ENCODE measurements around the gene OBSCN. TPM values are rescaled to one million over a fixed set of nuclear protein-coding genes. Genes with fewer than 3 reads are reported as not detected.

The OBSCN gene
- total RNA-seq, 1 experiment from 2014 or later, result 33.3 TPM

DNA sequence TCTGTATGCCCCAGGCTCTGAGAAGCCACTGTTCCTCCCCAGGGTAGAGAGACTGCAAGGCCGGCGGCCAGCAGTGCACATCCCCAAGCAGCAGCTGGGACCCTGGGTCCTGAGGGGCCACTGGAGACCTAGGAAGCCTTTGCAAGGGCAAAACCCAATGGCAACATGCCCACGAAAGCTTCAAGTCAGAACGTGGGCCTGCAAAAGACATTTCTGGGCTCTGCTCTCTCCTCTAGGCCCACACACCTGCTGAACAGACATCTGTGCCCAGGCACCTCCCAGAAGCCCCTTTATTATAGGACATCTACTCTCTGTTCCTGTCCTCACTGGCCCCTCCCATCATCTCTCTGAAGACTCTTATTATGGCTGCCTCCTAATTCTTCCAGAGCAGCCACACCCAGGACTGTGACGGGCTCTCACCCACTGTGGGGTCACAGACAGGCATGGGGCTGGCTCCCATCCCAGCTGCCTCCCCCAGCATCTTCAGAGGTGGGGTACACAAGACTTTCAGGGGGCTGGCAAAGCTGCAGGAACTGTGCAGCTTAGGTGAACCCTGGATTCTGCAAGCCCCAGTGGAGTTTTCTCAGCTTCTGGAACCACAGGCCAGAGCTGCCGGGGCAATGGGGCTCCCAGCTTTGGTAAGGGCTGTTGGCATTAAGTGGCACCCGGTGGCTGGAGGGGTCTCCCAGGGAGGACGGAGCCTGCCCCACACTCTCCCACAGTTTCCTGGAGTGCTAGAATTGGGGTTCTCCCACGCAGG, 186.1 kb downstream of the OBSCN start:
- Histone ChIP-seq H2AFZ (ENCODE audit: low read length) (no peak overlapping the region), H3K14ac (ENCODE audit: insufficient read depth, low read length) (no peak overlapping the region; the same call in 1 of the 2 replicates), H4K91ac (ENCODE audit: insufficient read length, low read depth, low read length) (no peak overlapping the region), H3K79me2 (ENCODE audit: insufficient read depth, low read length) (no peaks in the 10 kb centered on the region), H3K56ac (ENCODE audit: insufficient read length, low read depth, low read length) (no peak overlapping the region), H3K4me1 (ENCODE audit: insufficient read depth, low read length) (no peaks in the 10 kb centered on the region), H2AK5ac (ENCODE audit: insufficient read length, low read length) (no peak overlapping the region), H3K27me3 (ENCODE audit: insufficient read depth, low read length) (no peaks in the 10 kb centered on the region), H3K9ac (ENCODE audit: extremely low read depth, insufficient read length, low read length) (no peak overlapping the region), H3T11ph (ENCODE audit: low read length) (no peak overlapping the region), H4K20me1 (ENCODE audit: control insufficient read depth, insufficient read depth, insufficient read length) (no peaks in the 10 kb centered on the region), H3K9me3 (ENCODE audit: control insufficient read depth, low read depth, low read length) (no peaks in the 10 kb centered on the region), H3K4ac (ENCODE audit: low read depth, low read length) (no peak overlapping the region), H2BK120ac (ENCODE audit: low read depth, low read length, poor library complexity, severe bottlenecking) (no peak overlapping the region), H3K4me2 (ENCODE audit: insufficient read depth, insufficient read length, low read length) (no peak overlapping the region), H3K79me1 (ENCODE audit: insufficient read depth, low read depth, low read length, poor library complexity, severe bottlenecking) (no peaks in the 10 kb centered on the region), H3K18ac (ENCODE audit: insufficient read length, low read depth, low read length) (no peak overlapping the region), H2BK15ac (ENCODE audit: low read depth, low read length) (no peak overlapping the region), H3K27ac (ENCODE audit: insufficient read length, low read depth, low read length) (no peak overlapping the region), H3K23me2 (ENCODE audit: insufficient read length, low read depth, low read length, poor library complexity, severe bottlenecking) (no peaks in the 10 kb centered on the region), H4K5ac (ENCODE audit: insufficient read length, low read depth, low read length) (no peak overlapping the region), H2BK20ac (ENCODE audit: low read depth, low read length, poor library complexity, severe bottlenecking) (no peak overlapping the region), H2BK12ac (ENCODE audit: insufficient read length, low read depth, low read length) (no peak overlapping the region), H3K23ac (ENCODE audit: insufficient read length, low read depth, low read length) (no peak overlapping the region), H4K8ac (replicated peaks; ENCODE audit: insufficient read length, low read depth, low read length) (no peak overlapping the region), H2BK5ac (ENCODE audit: insufficient read length, low read length) (no peak overlapping the region)
- Mint-ChIP-seq H3K9me3 (no peaks in the 10 kb centered on the region), H3K27me3 (ENCODE audit: low read depth) (peaks cover 3% of the 10 kb centered on the region), H3K27ac (0 out of 7 replicates have a peak overlapping the region, but pooled peaks of 1 of the 3 experiments have one; percentile 45), H3K4me1 (no peaks in the 10 kb centered on the region), H3K36me3 (ENCODE audit: insufficient read depth in 1 of 3, low read depth in 3 of 3) (peaks cover 16 to 50% (median 40%) of the 10 kb centered on the region in 3 experiments), H3K4me3 (no peak overlapping the region)
- WGBS (ENCODE audit: extremely low coverage, insufficient read length, low lambda C conversion rate), result no CpG with 5 or more reads among the region's 9 CpGs
- TF ChIP-seq, protein P1, sequence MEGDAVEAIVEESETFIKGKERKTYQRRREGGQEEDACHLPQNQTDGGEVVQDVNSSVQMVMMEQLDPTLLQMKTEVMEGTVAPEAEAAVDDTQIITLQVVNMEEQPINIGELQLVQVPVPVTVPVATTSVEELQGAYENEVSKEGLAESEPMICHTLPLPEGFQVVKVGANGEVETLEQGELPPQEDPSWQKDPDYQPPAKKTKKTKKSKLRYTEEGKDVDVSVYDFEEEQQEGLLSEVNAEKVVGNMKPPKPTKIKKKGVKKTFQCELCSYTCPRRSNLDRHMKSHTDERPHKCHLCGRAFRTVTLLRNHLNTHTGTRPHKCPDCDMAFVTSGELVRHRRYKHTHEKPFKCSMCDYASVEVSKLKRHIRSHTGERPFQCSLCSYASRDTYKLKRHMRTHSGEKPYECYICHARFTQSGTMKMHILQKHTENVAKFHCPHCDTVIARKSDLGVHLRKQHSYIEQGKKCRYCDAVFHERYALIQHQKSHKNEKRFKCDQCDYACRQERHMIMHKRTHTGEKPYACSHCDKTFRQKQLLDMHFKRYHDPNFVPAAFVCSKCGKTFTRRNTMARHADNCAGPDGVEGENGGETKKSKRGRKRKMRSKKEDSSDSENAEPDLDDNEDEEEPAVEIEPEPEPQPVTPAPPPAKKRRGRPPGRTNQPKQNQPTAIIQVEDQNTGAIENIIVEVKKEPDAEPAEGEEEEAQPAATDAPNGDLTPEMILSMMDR (conservative IDR thresholded peaks at IDR 0.05), result no peak
- no peak for DNase-seq

Data from H9 (cell line).